ENCODE measurements around the gene PLA2G4D.

- TF ChIP-seq CTCF (IDR thresholded peaks at IDR 0.05) (no peak), POLR2A (IDR thresholded peaks at IDR 0.05) (no peak)
Observed at GRCh38 chr15:42110367-42110766, 16.0 kb upstream of the PLA2G4D start.

All from suprapubic skin (tissue), 3 donors.